Measurements from ENCODE around the gene NOP14.

DNA sequence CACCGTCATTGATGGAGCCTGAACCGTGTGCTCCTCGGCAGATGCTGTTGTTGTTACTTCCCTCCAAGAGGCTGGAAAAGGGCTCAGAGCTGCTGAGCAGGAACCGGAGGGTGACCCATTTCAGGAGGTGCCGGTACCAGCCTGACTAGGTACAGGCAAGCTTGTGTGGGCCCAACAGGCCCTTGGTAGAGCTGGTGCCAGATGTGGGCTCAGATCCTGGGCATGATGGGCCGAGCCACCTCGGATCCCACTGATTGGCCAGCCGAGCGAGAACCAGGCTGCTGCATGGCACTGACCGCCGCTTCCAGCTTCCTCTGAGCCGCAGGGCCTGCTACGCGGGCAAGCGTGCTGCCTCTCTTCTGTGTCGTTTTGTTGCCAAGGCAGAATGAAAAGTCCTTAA is 33.7 kb downstream of the NOP14 start:
- TF ChIP-seq, protein P1, sequence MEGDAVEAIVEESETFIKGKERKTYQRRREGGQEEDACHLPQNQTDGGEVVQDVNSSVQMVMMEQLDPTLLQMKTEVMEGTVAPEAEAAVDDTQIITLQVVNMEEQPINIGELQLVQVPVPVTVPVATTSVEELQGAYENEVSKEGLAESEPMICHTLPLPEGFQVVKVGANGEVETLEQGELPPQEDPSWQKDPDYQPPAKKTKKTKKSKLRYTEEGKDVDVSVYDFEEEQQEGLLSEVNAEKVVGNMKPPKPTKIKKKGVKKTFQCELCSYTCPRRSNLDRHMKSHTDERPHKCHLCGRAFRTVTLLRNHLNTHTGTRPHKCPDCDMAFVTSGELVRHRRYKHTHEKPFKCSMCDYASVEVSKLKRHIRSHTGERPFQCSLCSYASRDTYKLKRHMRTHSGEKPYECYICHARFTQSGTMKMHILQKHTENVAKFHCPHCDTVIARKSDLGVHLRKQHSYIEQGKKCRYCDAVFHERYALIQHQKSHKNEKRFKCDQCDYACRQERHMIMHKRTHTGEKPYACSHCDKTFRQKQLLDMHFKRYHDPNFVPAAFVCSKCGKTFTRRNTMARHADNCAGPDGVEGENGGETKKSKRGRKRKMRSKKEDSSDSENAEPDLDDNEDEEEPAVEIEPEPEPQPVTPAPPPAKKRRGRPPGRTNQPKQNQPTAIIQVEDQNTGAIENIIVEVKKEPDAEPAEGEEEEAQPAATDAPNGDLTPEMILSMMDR (IDR thresholded peaks at IDR 0.05), result no peak
- TF ChIP-seq TCF12 (IDR thresholded peaks at IDR 0.05) (no peak), SIN3A (IDR thresholded peaks at IDR 0.05; ENCODE audit: borderline replicate concordance, low read depth, low read length) (no peak), EP300 (IDR thresholded peaks at IDR 0.05; ENCODE audit: borderline replicate concordance in 1 of 2, low read depth in 1 of 2, low read length in 1 of 2) (no peak), NFIC (IDR thresholded peaks at IDR 0.05; ENCODE audit: borderline replicate concordance) (no peak), SMC3 (IDR thresholded peaks at IDR 0.05; ENCODE audit: low read depth, low read length) (no peak), EZH2phosphoT487 (IDR thresholded peaks at IDR 0.05; ENCODE audit: borderline replicate concordance, low read depth) (no peak), YY1 (IDR thresholded peaks at IDR 0.05; ENCODE audit: low read depth) (no peak), POLR2AphosphoS5 (IDR thresholded peaks at IDR 0.05; ENCODE audit: low read depth, low read length) (no peak), RCOR1 (IDR thresholded peaks at IDR 0.05; ENCODE audit: low read length) (no peak), MEF2A (IDR thresholded peaks at IDR 0.05; ENCODE audit: borderline replicate concordance, low read depth) (no peak)
- TF ChIP-seq, protein P2, sequence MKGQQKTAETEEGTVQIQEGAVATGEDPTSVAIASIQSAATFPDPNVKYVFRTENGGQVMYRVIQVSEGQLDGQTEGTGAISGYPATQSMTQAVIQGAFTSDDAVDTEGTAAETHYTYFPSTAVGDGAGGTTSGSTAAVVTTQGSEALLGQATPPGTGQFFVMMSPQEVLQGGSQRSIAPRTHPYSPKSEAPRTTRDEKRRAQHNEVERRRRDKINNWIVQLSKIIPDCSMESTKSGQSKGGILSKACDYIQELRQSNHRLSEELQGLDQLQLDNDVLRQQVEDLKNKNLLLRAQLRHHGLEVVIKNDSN (IDR thresholded peaks at IDR 0.05; ENCODE audit: borderline replicate concordance, low read depth), result no peak

Measured in SK-N-SH (cell line).